Activated effector memory CD4-positive, alpha-beta T cell treated with Interleukin-2 at 50 U/mL for 16 hours (primary cell): Measurements from ENCODE around the gene PAMR1.
"Not testable (repeated sequence)": the region's sequence is repeated elsewhere in the genome, so short reads cannot be mapped to it uniquely, and the experiment has no call there.

Experiments
- DNase-seq: peaks from one replicate; pipeline ENCODE4 v3.0.0-alpha.2; 2020

PAMR1 gene, protein sequence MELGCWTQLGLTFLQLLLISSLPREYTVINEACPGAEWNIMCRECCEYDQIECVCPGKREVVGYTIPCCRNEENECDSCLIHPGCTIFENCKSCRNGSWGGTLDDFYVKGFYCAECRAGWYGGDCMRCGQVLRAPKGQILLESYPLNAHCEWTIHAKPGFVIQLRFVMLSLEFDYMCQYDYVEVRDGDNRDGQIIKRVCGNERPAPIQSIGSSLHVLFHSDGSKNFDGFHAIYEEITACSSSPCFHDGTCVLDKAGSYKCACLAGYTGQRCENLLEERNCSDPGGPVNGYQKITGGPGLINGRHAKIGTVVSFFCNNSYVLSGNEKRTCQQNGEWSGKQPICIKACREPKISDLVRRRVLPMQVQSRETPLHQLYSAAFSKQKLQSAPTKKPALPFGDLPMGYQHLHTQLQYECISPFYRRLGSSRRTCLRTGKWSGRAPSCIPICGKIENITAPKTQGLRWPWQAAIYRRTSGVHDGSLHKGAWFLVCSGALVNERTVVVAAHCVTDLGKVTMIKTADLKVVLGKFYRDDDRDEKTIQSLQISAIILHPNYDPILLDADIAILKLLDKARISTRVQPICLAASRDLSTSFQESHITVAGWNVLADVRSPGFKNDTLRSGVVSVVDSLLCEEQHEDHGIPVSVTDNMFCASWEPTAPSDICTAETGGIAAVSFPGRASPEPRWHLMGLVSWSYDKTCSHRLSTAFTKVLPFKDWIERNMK

DNA sequence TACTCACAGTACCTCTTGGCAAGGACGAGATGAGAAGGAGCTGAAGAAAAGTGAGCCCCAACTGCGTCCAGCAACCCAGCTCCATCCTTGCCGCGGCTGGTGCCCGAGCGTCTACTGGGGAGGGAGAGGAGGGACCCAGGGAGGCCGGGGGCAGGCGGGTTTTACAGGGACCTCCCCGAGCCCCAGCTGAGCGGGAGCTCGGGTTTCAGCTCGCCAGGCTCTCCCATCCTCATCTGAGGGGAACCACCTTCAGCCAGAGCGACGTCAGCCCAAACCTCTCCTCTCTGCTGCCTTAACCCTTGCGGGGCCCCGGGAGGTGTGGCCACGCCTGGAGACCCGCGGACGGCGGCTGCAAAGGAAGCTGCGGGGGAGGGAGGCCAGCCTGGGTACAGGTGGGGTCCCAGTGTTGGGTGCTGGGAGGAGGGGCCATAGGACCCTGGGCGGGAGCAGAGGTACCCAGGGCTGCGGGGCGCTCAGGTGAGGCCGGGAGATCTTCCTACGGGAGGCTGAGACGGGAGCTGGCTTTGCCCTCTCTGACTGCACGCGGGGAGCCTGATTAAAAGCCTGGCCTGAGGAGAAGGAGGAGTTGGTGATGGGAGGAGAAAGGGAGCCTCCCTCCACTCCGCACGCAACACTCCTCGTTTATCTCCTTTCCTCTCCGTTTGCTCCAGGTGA lies at the start of gene PAMR1:
Gene PAMR1, minus strand, starts transcription at position 116 of the 675 bp plus-strand sequence. Its CDS starts 31 bp downstream, at position 85.
- no peak for DNase-seq

DNA sequence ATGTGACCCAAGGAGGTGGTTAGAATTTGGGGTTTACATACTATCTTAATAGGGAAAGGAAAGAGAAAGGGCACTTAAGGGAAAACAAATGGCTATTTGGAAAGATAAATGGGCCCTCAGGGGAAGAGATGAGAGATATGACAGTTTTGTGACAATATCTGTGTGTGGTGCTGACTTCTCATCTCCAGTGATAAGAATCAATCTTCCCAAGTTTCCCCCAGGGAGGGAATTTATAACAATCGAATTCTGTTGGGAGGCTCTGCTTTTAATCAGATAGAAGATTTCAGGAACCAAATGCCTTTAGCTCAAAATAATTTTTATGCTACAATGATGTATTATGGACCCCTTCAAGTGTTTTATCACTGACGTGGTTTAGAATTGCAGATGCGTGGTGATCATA lies 46.3 kb upstream of the PAMR1 start:
- no peak for DNase-seq

DNA sequence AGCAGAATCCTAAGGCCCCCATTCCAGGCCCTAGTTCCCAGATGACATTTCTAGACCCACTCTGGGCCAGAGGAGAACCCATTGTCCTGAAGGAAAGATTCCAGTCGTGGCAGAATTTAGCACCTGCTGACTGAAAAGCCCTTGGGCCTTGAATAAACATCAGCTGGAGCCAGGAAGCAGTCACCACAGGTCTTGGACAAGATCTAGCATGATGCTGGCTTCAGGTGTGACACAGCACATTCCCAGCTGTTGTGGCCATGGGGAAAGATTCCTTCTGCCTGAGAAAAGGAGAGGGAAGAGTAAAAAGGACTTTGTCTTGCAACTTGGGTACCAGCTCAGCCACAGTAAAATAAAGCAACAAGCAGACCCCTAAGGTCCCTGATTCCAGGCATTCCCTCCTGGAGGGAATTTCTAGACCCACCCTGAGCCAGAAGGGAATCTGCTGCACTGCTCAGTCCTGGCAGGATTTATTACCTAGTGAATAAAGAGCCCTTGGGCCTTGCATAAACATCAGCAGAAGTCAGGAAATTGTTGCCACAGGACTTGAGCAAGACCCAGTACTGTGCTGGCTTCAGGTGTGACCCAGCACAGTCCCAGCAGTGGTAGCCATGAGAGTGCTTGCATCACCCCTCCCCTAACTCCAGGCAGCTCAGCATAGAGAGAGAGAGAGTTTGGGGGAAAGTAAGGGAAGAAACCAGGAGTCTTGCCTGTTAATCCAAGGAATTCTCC lies 42.5 kb upstream of the PAMR1 start:
- DNase-seq: no peak

DNA sequence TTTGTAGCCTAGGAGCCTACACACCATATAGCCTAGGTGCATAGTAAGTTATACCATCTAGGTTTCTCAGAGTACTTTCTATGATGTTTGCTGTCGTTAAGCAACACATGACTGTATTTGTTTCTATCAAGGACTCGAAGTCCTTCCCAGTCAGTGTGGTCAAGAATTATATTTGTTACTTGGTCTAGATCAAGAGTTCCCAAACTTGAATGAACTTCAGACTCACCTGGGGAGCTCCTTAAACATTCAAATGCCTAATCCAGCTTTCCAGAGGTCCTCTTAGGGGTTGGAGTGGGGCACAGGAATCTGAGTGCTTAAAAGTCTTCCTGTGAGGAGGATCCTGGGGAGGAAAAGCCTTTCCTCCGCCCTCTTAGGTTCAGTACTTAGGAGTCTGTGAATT lies 41.5 kb upstream of the PAMR1 start:
- no peak for DNase-seq

DNA sequence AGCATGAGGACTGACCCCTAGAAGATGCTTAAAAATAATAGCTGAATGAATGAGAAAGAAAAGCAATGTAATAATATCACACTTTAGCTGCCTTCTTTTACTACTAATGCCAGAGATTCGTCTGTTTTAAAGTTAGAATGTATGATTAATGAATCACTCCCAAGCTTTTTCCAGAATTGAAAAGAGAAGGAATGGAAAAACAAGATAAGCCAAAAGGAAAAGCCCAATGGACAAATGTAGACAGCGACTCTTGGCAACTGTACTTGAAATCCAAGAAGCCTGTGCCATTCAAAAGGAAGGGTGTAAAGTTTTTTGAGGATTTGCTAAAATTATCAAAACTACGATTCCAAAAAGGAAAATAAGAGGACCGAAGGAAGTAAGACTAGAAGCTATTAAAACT lies 40.8 kb upstream of the PAMR1 start:
- no peak for DNase-seq

DNA sequence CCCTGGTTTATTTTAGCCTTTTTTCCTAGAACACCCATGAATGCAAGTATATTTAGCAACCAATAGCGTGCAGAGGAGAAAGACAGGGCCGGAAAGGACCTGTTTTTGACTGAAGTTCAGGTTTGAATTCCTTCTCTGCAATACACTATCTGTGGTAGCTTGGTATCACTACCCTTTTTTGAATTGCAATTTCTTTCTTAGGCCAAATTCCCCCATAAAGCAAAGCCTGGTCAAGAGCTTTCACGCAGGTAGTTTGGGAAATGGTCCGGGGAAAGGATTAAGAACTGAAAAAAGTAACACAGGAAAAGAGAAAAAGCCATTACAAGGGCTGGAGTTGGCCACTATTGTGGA lies 38.8 kb upstream of the PAMR1 start:
- DNase-seq: no peak

DNA sequence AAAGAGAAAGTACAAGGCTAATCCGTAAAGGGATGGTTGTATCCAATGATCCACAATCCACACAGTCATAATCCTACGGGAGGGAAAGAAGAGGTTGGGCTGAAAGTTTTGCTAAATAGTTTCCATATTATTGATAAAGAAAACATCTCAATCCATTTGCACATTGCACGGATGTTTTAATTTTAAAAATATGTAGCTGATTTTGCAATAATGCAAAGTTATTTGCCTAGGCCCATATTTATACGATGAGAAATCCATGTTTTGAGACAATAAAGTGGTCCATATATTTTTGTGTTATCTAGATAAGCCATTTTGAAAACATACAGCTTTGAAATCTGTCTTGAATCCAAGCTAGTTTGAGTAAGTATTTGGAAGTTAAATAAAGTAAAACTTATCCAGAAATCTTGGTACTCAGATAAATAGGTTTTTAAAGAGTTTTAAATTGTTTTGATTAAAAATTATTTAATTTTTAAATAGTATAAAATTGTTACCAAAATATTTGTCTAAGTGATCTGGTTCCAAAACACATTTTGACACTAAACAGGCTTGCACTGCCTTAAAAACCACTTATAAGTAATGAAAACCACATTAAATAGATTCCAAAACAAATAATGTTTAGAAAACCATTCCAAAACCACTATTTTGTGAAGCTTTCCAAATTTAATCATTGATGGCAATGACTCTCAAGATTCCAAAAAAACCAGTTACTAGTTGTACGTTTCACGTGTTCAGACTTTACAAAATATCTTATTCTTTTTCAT lies 38.2 kb upstream of the PAMR1 start:
- no peak for DNase-seq

DNA sequence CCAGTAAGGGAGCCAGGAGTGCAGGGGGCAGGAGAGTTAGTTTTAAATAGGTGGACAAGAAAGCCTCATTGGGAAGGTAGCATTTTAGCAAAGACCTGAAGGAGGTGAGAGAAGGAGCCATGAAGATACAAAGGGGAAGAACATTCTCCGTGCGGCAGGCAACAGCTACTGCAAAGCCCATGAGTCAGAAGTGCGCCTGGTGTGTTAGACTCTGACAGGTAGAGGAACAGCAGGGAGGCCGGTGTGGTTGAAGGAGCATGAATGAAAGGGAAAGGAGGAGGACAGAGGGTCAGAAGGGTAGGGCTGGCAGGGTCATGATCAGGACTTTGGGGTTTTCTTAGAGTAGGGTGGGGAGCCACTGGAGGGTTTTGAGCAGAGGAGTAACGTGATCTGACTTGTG lies 34.5 kb upstream of the PAMR1 start:
- DNase-seq: no peak

DNA sequence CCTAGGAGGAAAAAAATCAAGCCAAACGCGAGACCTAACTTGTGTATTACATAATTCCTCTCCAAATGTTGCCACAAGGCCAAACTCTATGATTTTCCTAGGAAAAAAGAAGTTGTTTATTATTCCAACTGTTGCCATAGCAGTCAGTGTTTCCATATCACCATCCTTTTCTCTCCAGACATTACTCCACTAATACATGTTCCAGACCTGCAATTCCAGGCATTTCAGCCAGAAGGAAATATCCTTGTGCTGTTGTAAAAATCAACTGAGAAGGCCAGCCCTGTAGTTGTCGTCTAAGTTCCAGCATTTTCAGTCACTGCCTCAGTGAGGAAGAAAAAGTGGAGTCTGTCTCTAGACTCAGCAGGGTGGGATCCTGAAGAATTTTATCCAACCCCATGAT lies 33.1 kb upstream of the PAMR1 start:
- no peak for DNase-seq

DNA sequence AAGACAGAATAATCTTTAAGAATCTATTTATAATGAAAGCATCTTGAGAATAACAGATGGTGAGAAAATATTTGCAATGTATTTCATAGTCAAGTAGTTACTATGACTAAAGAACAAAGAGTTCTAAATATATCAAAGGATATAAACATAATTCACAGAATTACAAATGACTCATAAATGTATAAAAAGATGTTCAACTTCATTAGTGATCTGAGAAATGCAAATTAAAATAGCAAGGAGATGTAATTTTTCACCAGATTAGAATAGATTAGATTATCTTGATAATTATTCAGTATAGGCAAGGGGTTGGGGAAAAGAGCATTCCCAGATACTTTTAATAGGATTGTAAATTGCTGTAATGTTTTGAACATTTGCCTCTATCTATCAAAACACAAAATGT lies 30.1 kb upstream of the PAMR1 start:
- no peak for DNase-seq

DNA sequence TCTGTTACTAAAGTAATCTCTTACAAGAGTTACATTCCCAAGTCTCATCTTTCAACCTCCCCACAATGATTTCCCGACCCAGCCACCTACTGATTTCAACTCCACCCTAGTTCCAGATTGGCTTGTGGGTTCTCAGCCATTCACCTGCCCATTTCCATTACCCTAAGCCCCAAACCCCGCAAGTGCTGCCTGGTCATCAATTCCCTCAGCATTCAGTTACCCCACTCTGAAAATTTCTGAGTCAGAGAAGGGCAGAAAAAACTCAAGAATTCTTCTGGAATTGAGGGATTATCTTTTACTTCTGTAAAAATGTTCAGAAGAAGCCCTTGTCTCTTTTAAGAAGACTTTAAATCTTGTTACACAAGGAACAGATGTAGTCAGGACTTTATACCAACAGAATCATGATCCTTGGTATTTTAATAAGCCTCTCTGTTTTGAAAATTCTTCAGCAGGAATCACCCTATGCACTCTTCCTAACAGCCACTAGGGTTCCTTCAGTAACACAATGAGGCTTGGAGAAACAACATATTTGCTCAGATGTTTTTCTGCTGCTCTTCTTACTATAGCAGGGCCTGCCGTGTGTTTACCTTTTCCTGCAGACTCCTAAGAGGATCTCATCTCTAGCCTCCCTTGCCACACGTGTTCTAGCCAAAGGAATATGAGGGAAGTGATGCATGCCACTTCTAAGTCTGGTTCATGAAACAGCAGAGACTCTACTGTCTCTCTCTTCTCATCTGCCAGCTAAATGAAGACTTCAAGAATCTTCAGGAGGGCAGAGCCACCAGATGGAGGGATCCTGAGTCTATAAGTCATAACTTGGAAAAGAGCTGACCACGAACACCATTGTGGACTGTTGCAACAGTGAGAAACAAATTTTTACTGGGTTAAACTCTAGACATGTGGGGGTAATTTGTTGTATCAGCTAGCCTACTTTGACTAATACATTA lies 29.3 kb upstream of the PAMR1 start:
- no peak for DNase-seq

DNA sequence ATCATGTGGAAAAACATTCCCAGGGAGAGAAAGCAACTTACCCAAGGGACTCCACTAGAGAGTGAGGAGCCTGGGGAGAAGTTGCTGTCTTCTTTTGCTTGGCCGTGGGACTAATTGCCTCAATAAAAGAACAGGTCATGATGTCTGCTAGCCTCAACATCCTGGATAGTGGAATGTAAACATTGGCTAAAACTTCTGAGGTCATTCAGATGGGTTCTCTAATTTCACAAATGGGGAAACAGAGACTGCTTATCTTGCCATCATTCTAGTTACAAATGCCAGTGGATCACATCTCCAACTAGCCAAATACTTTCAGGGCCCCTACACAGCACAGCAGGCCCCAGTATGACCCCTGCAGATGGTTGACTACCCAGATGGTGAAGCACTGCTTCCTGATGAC lies 28.4 kb upstream of the PAMR1 start:
- no peak for DNase-seq

DNA sequence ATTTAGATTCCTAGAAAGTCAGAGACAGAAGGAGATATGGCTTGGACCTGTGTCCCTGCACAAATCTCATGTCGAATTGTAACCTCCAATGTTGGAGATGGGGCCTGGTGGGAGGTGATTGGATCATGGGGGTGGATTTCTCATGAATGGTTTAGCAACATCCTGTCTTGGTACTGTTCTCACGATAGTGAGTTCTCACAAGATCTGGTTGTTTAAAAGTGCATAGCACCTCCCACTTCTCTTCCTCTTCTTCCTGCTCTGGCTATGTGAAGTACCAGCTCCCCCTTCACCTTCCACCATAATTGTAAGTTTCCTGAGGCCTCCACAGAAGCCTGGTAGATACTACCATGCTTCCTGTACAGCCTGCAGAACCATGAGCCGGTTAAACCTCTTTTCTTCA lies 27.6 kb upstream of the PAMR1 start:
- DNase-seq: no peak

DNA sequence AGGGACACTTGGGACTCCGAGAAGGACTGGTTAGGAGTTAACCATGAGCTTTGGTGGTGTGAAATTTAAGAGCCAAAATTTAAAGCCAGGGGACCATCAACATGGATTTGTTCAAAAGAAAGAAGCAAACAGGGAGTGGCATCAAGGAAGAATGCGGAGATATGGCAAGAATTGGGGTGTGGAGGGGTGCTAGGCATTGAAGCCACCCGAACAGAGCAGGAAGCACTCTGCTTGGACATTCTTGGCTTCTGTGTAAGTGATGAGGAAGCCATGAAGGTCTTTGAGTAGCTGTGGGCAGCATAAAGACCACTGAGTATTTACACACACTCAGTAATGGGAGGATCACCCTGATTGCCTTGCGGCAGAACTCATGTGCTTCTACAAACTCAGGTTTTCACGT lies 27.2 kb upstream of the PAMR1 start:
- no peak for DNase-seq

DNA sequence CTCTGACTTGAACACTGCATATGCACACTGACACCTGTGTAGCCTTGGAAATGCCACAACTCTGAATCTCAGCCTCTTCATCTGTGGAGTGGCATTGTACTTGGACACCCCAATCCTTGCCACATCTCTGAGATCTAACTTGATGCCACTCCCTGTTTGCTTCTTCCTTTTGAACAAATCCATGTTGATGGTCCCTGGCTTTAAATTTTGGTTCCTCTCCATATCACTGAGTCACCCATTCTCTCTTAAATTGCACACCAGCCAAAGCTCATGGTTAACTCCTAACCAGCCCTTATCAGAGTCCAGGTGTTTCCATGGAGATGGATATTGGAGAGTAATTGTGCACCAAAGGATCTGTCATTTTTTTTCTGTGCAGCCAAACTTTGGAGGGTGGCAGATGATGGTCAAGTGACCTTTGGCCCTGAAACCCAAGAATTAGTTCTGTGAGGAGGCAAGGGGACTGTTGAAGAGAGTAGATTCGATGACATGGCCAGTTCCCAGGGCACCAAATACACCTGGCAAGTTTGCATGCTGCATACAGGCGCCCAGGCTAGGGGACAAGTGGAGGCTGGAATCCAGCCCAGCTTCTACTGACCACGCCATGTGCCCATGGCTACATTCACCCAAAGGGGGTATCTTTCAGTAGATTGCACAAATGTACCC lies 25.1 kb upstream of the PAMR1 start:
- DNase-seq: no peak

DNA sequence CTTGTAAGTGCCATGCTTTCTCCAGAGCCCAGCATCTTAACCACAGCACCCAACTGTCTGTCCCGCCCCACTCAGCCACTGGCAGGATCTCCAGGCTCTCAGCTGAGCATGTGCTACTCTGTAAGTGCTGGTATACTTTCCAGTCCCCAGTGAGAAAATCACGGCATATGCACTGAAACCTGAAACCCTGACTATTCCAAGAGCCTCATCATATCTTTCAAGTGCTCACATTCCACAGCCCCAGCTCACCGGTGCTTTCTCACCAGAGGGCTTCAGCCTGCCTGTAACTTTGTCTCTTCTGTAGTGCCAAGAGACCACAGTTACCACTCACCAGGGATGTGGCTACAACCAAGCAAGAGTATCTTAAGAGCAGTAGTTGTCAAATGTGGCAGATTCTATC lies 24.4 kb upstream of the PAMR1 start:
- DNase-seq: no peak

DNA sequence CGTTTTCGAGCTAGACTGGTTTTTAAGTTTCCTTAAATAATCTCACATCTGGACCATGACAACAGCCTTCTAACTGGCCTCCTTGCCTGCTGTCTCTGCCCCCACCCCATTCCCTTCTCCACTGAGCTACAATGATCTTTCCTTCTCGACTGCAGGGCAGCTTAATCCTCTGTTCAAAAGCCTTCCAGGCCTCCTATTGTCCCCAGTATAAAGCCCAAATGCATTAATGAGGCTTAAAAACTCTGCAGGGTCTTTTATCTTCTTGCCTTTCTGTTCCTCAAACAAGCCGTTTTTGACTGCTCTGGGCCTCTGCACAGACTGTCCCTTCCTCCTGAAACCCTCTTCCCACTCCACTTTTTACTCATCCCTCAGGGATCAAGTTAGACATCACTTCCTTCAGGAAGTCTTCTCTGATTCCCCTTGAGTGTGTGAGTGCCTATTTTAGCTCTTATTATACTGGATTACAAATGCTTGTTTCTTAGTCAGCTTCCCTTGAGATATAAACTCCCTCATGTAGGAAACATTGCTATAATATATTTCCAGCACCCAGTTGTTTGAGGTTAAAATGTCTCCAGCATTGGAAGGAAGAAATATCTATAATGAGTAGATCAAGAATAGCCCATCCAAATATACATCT lies 23.6 kb upstream of the PAMR1 start:
- DNase-seq: no peak

DNA sequence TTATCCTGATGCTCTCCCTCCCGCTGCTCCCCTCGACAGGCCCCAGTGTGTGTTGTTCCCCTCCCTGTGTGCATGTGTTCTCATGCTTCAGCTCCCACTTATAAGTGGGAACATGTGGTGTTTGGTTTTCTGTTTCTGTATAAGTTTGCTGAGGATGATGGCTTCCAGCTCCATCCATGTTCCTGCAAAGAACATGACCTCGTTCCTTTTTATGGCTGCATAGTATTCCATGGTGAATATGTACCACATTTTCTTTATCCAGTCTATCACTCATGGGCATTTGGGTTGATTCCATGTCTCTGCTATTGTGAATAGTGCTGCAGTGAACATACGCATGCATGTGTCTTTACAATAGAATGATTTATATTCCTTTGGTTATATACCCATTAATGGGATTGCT lies 22.6 kb upstream of the PAMR1 start:
- DNase-seq: not testable (repeated sequence)

DNA sequence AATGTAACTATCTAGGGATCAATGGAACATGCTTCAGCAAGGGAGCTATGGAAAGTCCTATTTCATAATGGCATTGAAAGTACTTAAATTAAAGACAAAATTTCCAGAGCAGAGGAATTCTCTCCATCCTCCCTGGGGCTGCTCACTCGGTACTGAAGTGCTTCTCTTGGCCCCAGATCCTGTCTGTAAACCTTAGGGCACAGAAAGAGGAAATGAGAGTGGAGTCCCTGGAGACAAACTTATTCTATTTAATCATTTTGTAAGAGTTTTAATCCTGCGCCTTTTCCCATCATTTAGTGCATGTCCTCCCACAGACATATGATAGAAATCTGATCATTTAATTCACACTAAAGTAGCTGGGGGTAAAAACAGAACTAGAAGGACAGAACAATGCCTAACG lies 20.9 kb upstream of the PAMR1 start:
- DNase-seq: no peak

DNA sequence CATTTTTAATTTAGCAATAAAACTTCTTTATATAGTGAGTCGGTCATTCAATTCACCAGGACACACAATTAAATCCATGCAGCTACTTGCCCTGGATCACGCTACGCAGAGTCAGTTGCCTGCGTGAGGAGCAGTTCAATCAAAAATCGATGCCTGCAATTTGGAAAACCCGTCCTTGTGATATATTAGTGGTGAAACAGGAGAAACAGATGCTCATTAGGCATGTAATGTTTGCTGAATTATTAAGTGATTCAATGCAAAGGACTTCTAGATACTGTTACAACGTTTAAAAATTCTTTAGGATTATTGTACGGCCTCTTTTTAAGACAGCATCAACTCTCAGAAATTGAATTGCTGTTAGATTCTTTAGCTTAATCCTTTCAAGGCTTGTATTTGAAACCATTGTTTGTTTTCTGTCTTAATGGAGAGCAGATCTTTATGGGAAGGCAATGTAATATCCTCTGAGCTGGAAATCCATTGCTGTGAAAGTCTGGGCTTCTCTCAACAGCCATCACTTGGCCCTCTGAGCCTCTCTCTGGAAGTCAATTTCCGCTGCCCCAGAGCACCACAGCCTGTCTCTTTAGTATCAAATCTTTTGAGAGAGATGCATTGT lies 20.1 kb upstream of the PAMR1 start:
- no peak for DNase-seq
